ENCODE results near the gene ZNF532.

ZNF532 gene

GRCh38 chr18:58871514-58872420 lies 7.1 kb downstream of the ZNF532 start:
- no peak for ATAC-seq
- TF ChIP-seq PATZ1 (CRISPR knock-in tag; IDR thresholded peaks at IDR 0.05; ENCODE audit: borderline replicate concordance) (no peak), ZNF8 (CRISPR knock-in tag; IDR thresholded peaks at IDR 0.05) (no peak), ZFP3 (CRISPR knock-in tag; IDR thresholded peaks at IDR 0.05) (no peak), CREB5 (CRISPR knock-in tag; IDR thresholded peaks at IDR 0.05; ENCODE audit: low read depth) (no peak), GLIS3 (CRISPR knock-in tag; IDR thresholded peaks at IDR 0.05) (no peak), BACH2 (CRISPR knock-in tag; IDR thresholded peaks at IDR 0.05; ENCODE audit: borderline replicate concordance) (no peak), SNAI2 (CRISPR knock-in tag; IDR thresholded peaks at IDR 0.05) (no peak), TOX (CRISPR knock-in tag; IDR thresholded peaks at IDR 0.05; ENCODE audit: borderline replicate concordance) (no peak), RARB (CRISPR knock-in tag; IDR thresholded peaks at IDR 0.05) (no peak), ISL1 (CRISPR knock-in tag; IDR thresholded peaks at IDR 0.05) (no peak), OSR1 (CRISPR knock-in tag; IDR thresholded peaks at IDR 0.05) (no peak), POU6F1 (CRISPR knock-in tag; IDR thresholded peaks at IDR 0.05; ENCODE audit: borderline replicate concordance, low read depth) (no peak), CSRNP3 (CRISPR knock-in tag; IDR thresholded peaks at IDR 0.05) (no peak)

GRCh38 chr18:58878640-58879039 lies 14.0 kb downstream of the ZNF532 start:
- TF ChIP-seq BACH2 (CRISPR knock-in tag; IDR thresholded peaks at IDR 0.05; ENCODE audit: borderline replicate concordance): no peak
- no peak for TF ChIP-seq CSDC2 (CRISPR knock-in tag; IDR thresholded peaks at IDR 0.05)
- no peak for TF ChIP-seq PPARA (CRISPR knock-in tag; IDR thresholded peaks at IDR 0.05; ENCODE audit: borderline replicate concordance)
- TF ChIP-seq PATZ1 (CRISPR knock-in tag; IDR thresholded peaks at IDR 0.05; ENCODE audit: borderline replicate concordance): no peak
- no peak for TF ChIP-seq GLIS3 (CRISPR knock-in tag; IDR thresholded peaks at IDR 0.05)
- no peak for TF ChIP-seq RARB (CRISPR knock-in tag; IDR thresholded peaks at IDR 0.05)
- TF ChIP-seq POU6F1 (CRISPR knock-in tag; IDR thresholded peaks at IDR 0.05; ENCODE audit: borderline replicate concordance, low read depth): no peak
- TF ChIP-seq OSR1 (CRISPR knock-in tag; IDR thresholded peaks at IDR 0.05): no peak
- TF ChIP-seq CSRNP3 (CRISPR knock-in tag; IDR thresholded peaks at IDR 0.05): no peak
- no peak for TF ChIP-seq TCF4 (CRISPR knock-in tag; IDR thresholded peaks at IDR 0.05; ENCODE audit: borderline replicate concordance)
- no peak for TF ChIP-seq SNAI2 (CRISPR knock-in tag; IDR thresholded peaks at IDR 0.05)
- TF ChIP-seq TSHZ2 (CRISPR knock-in tag; IDR thresholded peaks at IDR 0.05): no peak
- no peak for TF ChIP-seq ISL1 (CRISPR knock-in tag; IDR thresholded peaks at IDR 0.05)
- TF ChIP-seq ZNF565 (CRISPR knock-in tag; conservative IDR thresholded peaks at IDR 0.05; ENCODE audit: low read depth): no peak
- no peak for TF ChIP-seq ZNF8 (CRISPR knock-in tag; IDR thresholded peaks at IDR 0.05)
- TF ChIP-seq ZFP3 (CRISPR knock-in tag; IDR thresholded peaks at IDR 0.05): no peak
- no peak for TF ChIP-seq ARNTL (CRISPR knock-in tag; IDR thresholded peaks at IDR 0.05; ENCODE audit: borderline replicate concordance, low read depth)
- no peak for ATAC-seq

All from SK-N-SH treated with all-trans-retinoic acid at 6 μM for 48 hours (cell line).